HG03378 (cell line): ENCODE measurements around the gene RANBP1.
"Not testable (repeated sequence)": the region's sequence is repeated elsewhere in the genome, so short reads cannot be mapped to it uniquely, and the experiment has no call there.

ENCODE experiments used
- ATAC-seq: cut with Tn5 transposase; IDR thresholded peaks from one replicate; pipeline ENCODE4 v1.9.1; 2021; ENCODE audit warnings: mild to moderate bottlenecking, moderate library complexity; ENCODE audit not compliant: unreplicated experiment

Gene RANBP1

GRCh38 chr22:20115691-20116375 lies at the start of gene RANBP1:
Gene RANBP1, plus strand, starts transcription at chr22:20116104. Its CDS starts 81 bp downstream, at chr22:20116185.
- ATAC-seq = no peak

- no peak for ATAC-seq
Observed at GRCh38 chr22:20066617-20067383, 49.1 kb upstream of the RANBP1 start.

- not testable (repeated sequence) for ATAC-seq
Observed at GRCh38 chr22:20067384-20067682, 48.6 kb upstream of the RANBP1 start.

- ATAC-seq = no peak
Observed at GRCh38 chr22:20068640-20069039, 47.3 kb upstream of the RANBP1 start.

- no peak for ATAC-seq
Observed at GRCh38 chr22:20069331-20070042, 46.4 kb upstream of the RANBP1 start.

GRCh38 chr22:20071524-20071972 lies 44.4 kb upstream of the RANBP1 start:
- ATAC-seq = no peak

GRCh38 chr22:20076627-20077172 lies 39.2 kb upstream of the RANBP1 start:
- no peak for ATAC-seq

- ATAC-seq = peak; percentile 36
Observed at GRCh38 chr22:20079745-20080444, 36.0 kb upstream of the RANBP1 start, which contains the start of gene DGCR8. Gene DGCR8, plus strand, starts transcription at chr22:20080241. Its CDS starts 5,723 bp downstream, at chr22:20085964.

GRCh38 chr22:20080445-20080775 lies 35.5 kb upstream of the RANBP1 start:
- peak; percentile 46 for ATAC-seq

GRCh38 chr22:20080776-20081654 lies 34.9 kb upstream of the RANBP1 start:
- no peak for ATAC-seq

GRCh38 chr22:20083157-20083890 lies 32.6 kb upstream of the RANBP1 start:
- ATAC-seq = no peak

- ATAC-seq = no peak
Observed at GRCh38 chr22:20083891-20084546, 31.9 kb upstream of the RANBP1 start.

- no peak for ATAC-seq
Observed at GRCh38 chr22:20084547-20085413, 31.1 kb upstream of the RANBP1 start.

GRCh38 chr22:20085651-20086050 lies 30.3 kb upstream of the RANBP1 start:
- ATAC-seq = no peak

GRCh38 chr22:20086101-20086599 lies 29.8 kb upstream of the RANBP1 start:
- ATAC-seq = no peak

GRCh38 chr22:20086763-20087162 lies 29.1 kb upstream of the RANBP1 start:
- no peak for ATAC-seq
